Measurements from ENCODE around the gene FBXW4. TPM values are rescaled to one million over a fixed set of nuclear protein-coding genes. Genes with fewer than 3 reads are reported as not detected.

Gene FBXW4
- total and polyA plus RNA-seq, 10 of the 15 experiments (the other 5 are each of a cell fraction or from before 2014, with no cell fraction given) = 5.7 to 42.0 (median 27.5) TPM

DNA sequence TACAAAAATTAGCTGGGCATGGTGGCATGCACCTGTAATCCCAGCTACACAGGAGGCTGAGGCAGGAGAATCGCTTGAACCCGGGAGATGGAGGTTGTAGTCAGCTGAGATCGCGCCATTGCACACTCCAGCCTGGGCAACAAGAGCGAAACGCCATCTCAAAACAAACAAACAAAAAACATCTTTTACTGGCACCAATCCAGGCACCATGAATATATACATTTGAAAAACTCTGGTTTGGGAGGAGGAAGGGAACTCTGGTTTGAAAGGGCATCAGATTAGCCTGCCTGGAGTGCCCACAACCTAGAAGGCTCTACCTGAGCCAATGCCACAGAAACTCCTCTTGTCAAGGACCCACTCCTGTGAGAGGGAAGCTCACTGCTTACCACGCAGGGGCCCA, 122.8 kb downstream of the FBXW4 start:
- Histone ChIP-seq H3K9ac (ENCODE audit: control insufficient read depth, insufficient read depth, low read length) (no peak overlapping the region), H4K20me1 (ENCODE audit: control insufficient read depth, insufficient read depth) (no peaks in the 10 kb centered on the region), H3K27me3 (replicated peaks in 1 of 2; ENCODE audit: control insufficient read depth in 2 of 2, insufficient read depth in 2 of 2, low read length in 1 of 2) (no peaks in the 10 kb centered on the region), H3K27ac (ENCODE audit: control insufficient read depth, insufficient read depth) (no peak overlapping the region), H3K4me2 (ENCODE audit: control insufficient read depth, insufficient read depth) (no peak overlapping the region), H3K9me3 (replicated peaks; ENCODE audit: control insufficient read depth, insufficient read depth, low read length) (no peaks in the 10 kb centered on the region), H3K4me3 (no peak overlapping the region), H3K4me1 (ENCODE audit: control insufficient read depth, insufficient read depth, low read length) (no peaks in the 10 kb centered on the region), H3K79me2 (ENCODE audit: control insufficient read depth, insufficient read depth, low read length) (no peaks in the 10 kb centered on the region), H2AFZ (ENCODE audit: control insufficient read depth, low read depth, low read length) (no peak overlapping the region), H3K36me3 (ENCODE audit: control insufficient read depth in 2 of 2, insufficient read depth in 2 of 2, low read length in 1 of 2) (no peaks in the 10 kb centered on the region)
- ATAC-seq = no peak
- DNase-seq (ENCODE audit: low read depth, low spot score) = no peak
- RAD21 ChIA-PET (ENCODE audit: unreplicated experiment) = interaction anchor here (1.0 to 1.7 kb wide), 3 partner anchors 220 to 358 kb away, joined by 4 to 15 read pairs (median 6); no protein-coding TSS in a partner anchor
- 80% methylated on average over 7 of the region's 7 CpGs for WGBS (ENCODE audit: insufficient coverage, insufficient replicate concordance, low lambda C conversion rate, missing lambda C conversion rate)
- intact Hi-C loops (cut with micrococcal nuclease; ENCODE audit: unreplicated experiment) (loop anchor here (5.0 kb wide), 1 partner anchor 300 kb away; no protein-coding TSS in a partner anchor), in situ Hi-C loops (cut with MboI) (loop anchor here (5.0 kb wide), 2 partner anchors 295 to 360 kb away; no protein-coding TSS in a partner anchor)
- FAIRE-seq = no peak
- no TSS peak for BruUV-seq (replicated peaks)
- TF ChIP-seq GABPA (IDR thresholded peaks at IDR 0.05; ENCODE audit: low read depth) (no peak), RBBP5 (conservative IDR thresholded peaks at IDR 0.05) (no peak), RAD21 (IDR thresholded peaks at IDR 0.05; ENCODE audit: insufficient read depth, low read depth, low read length) (no peak), FOXM1 (IDR thresholded peaks at IDR 0.05; ENCODE audit: low read depth, low read length) (no peak), CBX3 (IDR thresholded peaks at IDR 0.05; ENCODE audit: borderline replicate concordance, low read depth) (no peak), MTA3 (IDR thresholded peaks at IDR 0.05; ENCODE audit: borderline replicate concordance, low read length) (no peak), SMARCA5 (IDR thresholded peaks at IDR 0.05) (no peak), CBFB (IDR thresholded peaks at IDR 0.05; ENCODE audit: low read depth) (no peak), NFYA (IDR thresholded peaks at IDR 0.05; ENCODE audit: borderline replicate concordance, low read depth, low read length) (no peak), CREB1 (IDR thresholded peaks at IDR 0.05; ENCODE audit: low read depth) (no peak), ETV6 (conservative IDR thresholded peaks at IDR 0.05 in 1 of 2, IDR thresholded peaks at IDR 0.05 in 1 of 2; ENCODE audit: borderline replicate concordance in 1 of 2, low read depth in 1 of 2) (no peak), EP300 (IDR thresholded peaks at IDR 0.05; ENCODE audit: borderline replicate concordance in 1 of 2, control insufficient read depth in 1 of 2, low read depth in 2 of 2, low read length in 2 of 2) (no peak)
- TF ChIP-seq, protein P1, sequence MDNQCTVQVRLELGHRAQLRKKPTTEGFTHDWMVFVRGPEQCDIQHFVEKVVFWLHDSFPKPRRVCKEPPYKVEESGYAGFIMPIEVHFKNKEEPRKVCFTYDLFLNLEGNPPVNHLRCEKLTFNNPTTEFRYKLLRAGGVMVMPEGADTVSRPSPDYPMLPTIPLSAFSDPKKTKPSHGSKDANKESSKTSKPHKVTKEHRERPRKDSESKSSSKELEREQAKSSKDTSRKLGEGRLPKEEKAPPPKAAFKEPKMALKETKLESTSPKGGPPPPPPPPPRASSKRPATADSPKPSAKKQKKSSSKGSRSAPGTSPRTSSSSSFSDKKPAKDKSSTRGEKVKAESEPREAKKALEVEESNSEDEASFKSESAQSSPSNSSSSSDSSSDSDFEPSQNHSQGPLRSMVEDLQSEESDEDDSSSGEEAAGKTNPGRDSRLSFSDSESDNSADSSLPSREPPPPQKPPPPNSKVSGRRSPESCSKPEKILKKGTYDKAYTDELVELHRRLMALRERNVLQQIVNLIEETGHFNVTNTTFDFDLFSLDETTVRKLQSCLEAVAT (IDR thresholded peaks at IDR 0.05) = no peak
- TF ChIP-seq, protein P2, sequence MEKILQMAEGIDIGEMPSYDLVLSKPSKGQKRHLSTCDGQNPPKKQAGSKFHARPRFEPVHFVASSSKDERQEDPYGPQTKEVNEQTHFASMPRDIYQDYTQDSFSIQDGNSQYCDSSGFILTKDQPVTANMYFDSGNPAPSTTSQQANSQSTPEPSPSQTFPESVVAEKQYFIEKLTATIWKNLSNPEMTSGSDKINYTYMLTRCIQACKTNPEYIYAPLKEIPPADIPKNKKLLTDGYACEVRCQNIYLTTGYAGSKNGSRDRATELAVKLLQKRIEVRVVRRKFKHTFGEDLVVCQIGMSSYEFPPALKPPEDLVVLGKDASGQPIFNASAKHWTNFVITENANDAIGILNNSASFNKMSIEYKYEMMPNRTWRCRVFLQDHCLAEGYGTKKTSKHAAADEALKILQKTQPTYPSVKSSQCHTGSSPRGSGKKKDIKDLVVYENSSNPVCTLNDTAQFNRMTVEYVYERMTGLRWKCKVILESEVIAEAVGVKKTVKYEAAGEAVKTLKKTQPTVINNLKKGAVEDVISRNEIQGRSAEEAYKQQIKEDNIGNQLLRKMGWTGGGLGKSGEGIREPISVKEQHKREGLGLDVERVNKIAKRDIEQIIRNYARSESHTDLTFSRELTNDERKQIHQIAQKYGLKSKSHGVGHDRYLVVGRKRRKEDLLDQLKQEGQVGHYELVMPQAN (conservative IDR thresholded peaks at IDR 0.05) = no peak
- TF ChIP-seq, protein P3, sequence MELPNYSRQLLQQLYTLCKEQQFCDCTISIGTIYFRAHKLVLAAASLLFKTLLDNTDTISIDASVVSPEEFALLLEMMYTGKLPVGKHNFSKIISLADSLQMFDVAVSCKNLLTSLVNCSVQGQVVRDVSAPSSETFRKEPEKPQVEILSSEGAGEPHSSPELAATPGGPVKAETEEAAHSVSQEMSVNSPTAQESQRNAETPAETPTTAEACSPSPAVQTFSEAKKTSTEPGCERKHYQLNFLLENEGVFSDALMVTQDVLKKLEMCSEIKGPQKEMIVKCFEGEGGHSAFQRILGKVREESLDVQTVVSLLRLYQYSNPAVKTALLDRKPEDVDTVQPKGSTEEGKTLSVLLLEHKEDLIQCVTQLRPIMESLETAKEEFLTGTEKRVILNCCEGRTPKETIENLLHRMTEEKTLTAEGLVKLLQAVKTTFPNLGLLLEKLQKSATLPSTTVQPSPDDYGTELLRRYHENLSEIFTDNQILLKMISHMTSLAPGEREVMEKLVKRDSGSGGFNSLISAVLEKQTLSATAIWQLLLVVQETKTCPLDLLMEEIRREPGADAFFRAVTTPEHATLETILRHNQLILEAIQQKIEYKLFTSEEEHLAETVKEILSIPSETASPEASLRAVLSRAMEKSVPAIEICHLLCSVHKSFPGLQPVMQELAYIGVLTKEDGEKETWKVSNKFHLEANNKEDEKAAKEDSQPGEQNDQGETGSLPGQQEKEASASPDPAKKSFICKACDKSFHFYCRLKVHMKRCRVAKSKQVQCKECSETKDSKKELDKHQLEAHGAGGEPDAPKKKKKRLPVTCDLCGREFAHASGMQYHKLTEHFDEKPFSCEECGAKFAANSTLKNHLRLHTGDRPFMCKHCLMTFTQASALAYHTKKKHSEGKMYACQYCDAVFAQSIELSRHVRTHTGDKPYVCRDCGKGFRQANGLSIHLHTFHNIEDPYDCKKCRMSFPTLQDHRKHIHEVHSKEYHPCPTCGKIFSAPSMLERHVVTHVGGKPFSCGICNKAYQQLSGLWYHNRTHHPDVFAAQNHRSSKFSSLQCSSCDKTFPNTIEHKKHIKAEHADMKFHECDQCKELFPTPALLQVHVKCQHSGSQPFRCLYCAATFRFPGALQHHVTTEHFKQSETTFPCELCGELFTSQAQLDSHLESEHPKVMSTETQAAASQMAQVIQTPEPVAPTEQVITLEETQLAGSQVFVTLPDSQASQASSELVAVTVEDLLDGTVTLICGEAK (IDR thresholded peaks at IDR 0.05; ENCODE audit: borderline replicate concordance) = no peak
- SMC1A ChIA-PET (ENCODE audit: uncharacterized antibody, unreplicated experiment) = interaction anchor here (0.9 to 1.2 kb wide), 2 partner anchors 15 to 106 kb away, joined by 3 to 4 read pairs; no protein-coding TSS in a partner anchor
- POLR2A ChIA-PET = no interaction called here
- CTCF ChIA-PET = interaction anchor here (1.0 to 3.5 kb wide), 10 partner anchors 9 to 411 kb away, joined by 3 to 38 read pairs (median 9); partner anchors contain the start of gene NPM3

Measured in GM12878 (cell line).